C4-2B (cell line): ENCODE measurements around the gene PRDM15.

Experiments
- H3K27ac ChIP-seq: fragments of 450-650 bp; 2 replicates; pipeline ENCODE4 v1.5.1; 2017
- ZFX ChIP-seq: fragments of 450-650 bp; IDR thresholded peaks from 2 replicates; pipeline ENCODE4 v1.6.1; 2017
- TF ChIP-seq, protein P1 (sequence below): fragments of 450-650 bp; conservative IDR thresholded peaks from 2 replicates; pipeline ENCODE4 v1.5.1; 2017; ENCODE audit warnings: mild to moderate bottlenecking

The PRDM15 gene

DNA sequence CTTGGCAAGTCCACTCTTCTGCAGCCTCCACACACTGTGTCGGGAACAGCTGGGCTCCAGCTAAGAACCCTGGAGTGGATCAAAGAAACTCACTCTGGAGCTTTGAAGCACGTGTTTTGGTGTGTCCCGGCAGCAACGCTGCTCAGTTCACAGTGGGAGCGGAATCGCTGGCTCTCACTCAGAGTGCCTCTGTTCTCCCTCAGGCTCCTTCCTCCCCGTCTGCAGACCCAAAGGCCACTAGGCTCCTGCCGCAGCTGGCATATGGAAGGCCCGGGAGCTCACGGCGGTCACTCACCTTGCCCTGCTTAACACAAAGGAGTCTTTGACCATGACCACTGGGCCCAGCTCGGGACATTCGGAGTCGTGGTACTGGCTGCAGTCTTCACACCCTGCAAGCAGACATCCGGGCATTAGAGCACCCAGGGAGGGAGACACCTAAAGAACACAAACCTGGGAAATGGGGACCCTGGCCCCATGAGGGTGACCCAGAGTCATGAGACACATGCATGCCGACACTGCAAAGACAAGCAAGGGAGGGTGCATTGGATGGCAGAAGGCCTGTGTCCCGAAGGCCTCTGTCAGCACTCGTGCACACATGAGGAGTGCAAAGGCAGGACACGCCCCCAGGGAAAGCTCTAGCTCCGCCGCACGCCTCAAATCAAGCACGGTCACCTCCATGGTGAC is 19.7 kb downstream of the PRDM15 start:
- TF ChIP-seq, protein P1, sequence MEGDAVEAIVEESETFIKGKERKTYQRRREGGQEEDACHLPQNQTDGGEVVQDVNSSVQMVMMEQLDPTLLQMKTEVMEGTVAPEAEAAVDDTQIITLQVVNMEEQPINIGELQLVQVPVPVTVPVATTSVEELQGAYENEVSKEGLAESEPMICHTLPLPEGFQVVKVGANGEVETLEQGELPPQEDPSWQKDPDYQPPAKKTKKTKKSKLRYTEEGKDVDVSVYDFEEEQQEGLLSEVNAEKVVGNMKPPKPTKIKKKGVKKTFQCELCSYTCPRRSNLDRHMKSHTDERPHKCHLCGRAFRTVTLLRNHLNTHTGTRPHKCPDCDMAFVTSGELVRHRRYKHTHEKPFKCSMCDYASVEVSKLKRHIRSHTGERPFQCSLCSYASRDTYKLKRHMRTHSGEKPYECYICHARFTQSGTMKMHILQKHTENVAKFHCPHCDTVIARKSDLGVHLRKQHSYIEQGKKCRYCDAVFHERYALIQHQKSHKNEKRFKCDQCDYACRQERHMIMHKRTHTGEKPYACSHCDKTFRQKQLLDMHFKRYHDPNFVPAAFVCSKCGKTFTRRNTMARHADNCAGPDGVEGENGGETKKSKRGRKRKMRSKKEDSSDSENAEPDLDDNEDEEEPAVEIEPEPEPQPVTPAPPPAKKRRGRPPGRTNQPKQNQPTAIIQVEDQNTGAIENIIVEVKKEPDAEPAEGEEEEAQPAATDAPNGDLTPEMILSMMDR = no peak
- no peak for TF ChIP-seq ZFX
- no peak overlapping the region for H3K27ac ChIP-seq

DNA sequence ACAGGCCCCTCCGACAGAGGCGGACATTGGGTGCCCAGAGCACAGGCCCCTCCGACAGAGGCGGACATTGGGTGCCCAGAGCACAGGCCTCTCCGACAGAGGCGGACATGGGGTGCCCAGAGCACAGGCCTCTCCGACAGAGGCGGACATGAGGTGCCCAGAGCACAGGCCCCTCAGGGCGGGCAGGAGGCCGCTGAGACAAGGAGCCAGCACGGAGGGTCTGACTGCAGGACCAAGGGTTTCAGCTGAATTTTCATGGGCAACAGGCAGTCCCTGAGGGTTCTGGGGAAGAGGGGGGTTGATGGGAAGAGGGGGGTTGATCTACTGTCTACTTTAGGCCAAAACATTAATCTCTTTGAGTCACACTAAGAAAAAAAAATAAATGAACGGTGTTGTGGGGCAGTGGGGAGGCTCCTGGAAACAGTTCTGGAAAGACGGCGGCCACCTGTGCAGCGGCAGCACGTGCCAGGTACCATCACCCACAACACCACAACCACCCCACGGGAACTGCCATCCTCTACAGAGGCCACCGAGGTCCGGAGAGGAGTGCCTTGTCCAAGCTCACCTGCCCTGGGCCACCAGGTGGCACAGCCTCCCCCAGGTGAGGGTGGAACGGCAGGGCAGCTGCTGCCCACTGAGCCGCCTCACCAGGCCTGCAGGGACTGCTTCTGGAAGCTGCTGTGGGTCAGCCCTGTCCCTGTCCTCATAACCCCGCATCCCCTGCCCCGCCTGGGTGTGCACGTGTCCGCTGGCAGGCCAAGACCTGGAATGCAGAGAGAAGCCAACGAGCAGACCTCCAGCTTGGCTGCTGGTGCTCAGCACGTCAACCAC is 20.5 kb downstream of the PRDM15 start:
- TF ChIP-seq, protein P1 = no peak
- no peak for TF ChIP-seq ZFX
- no peak overlapping the region for H3K27ac ChIP-seq

DNA sequence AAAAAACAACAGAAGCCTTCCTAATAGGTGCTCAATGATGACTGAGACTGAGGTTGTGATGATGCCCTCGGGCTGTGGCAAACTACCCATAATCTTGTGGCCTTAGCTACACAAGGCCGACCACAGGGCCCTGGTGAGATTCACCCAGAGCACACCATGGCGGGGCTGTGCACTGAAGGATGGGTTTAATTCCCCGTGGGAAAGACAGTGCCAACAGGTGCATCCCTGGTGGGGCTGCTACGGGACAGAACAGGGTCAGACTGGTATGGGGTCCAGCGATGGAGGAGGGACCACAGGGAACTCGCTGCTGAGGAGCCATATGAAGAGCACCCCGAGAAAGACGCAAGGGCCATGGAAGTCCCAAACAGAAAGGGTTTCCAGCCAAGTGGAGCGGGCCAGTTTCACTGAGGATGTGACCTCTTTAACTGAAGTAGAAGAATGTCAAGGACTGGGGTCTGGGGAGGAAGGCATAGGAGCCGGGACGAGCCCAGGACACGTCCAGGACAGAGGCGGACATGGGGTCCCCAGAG is 21.3 kb downstream of the PRDM15 start:
- no peak overlapping the region for H3K27ac ChIP-seq
- TF ChIP-seq ZFX = no peak
- TF ChIP-seq, protein P1 = no peak

DNA sequence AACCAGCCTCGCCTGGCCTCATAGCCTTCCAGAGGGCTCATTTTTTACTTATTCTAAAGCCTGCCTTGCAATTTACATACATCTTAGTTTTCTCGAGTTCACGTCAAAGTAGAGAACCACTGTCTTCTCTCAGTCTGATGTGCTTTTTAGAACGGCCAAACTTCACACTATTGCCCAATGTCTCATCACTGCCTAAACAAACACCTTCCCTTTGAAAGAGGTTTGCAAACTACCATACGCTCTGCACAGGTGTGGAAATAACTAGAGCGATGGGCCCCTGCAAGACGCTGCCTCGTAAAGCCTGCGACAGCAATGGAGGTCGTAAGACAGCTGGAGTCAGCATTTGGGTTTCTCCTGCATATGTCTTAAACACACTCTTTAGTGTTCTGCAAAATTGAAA is 22.6 kb downstream of the PRDM15 start:
- no peak for TF ChIP-seq ZFX
- TF ChIP-seq, protein P1 = no peak
- H3K27ac ChIP-seq = no peak overlapping the region

DNA sequence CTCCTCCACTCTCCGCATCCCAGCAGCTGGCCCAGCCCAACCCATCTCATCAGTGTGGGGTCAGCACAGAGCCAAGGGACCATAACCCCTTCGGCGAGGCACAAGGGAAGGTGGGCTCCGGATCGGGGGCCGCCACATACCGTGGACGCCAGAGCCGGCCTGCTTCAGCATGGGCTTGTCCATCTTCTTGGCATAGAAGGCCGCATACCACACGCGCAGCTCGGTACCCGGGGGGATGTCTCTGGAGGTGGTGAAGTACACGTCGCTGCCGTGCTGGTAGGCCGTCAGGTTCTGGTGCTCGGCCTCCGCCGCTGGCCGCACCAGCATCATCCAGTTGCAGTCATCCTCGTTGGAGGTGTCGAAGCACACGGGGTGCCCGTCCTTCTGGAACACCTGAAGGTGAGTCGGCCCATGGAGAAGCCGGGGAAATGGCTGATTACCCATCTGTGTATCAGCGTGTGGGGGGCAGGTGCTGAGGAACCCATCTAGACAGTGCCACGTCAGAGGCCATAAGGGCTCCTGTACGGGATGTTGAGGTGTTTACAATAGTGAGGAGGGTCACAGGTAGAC is 24.6 kb downstream of the PRDM15 start:
- H3K27ac ChIP-seq = no peak overlapping the region
- no peak for TF ChIP-seq ZFX
- TF ChIP-seq, protein P1 = no peak

DNA sequence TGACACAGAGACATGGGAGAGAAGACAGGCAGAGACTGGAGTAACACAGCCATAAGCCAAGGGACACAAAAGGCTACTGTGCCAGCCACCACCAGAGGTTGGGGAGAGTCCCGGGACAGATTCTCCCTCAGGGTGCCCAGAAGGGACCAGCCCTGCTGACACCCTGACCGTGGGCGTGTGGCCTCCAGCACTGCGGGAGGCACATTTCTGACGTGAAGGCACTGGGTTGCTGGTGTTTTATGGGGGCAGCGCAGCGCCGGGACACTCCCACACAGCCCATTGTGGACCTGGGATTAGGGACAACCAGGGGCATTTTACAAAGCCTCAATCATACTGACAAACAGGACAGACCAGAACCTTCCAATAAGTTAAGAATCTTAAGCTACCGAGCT is 26.2 kb downstream of the PRDM15 start:
- TF ChIP-seq ZFX = no peak
- TF ChIP-seq, protein P1 = no peak
- no peak overlapping the region for H3K27ac ChIP-seq
